Activated CD8-positive, alpha-beta T cell treated with anti-CD3 and anti-CD28 coated beads, Interleukin-2, amount 10 ng/mL, durations not matched to agents 7 days and 5 days (primary cell): Measurements from ENCODE around the gene SNTN. TPM values are rescaled to one million over a fixed set of nuclear protein-coding genes. Genes with fewer than 3 reads are reported as not detected.

ENCODE experiments used
- total RNA-seq, 2 experiments: library from RNA; stranded (reverse); gene quantifications; one replicate each; pipeline ENCODE4 v1.2.3, GENCODE V29; 2021

The SNTN gene
- total RNA-seq, 2 experiments from 2014 or later, result not detected

Other genes starting within 250 kb of the SNTN start
- not detected for gene C3orf49, start 166.6 kb downstream of the SNTN start, total RNA-seq
- 10 to 100 TPM; 88.9 to 91.7 TPM for gene THOC7, start 211.1 kb downstream of the SNTN start, total RNA-seq
- gene ATXN7, start 211.2 kb downstream of the SNTN start, total RNA-seq, result 10 to 100 TPM; 35.6 to 40.5 TPM